SKM-1 (cell line): ENCODE results near the gene KCP.
A peak's percentile ranks its signal among the peaks of the same experiment; 100 is the strongest.

ENCODE experiments used
- DNase-seq: peaks from one replicate; lab custom pipeline; 2025; ENCODE audit not compliant: unreplicated experiment; lab: John Stamatoyannopoulos, UW

Gene KCP

GRCh38 chr7:128842674-128843641, 67.6 kb downstream of the KCP start:
- DNase-seq = no peak

GRCh38 chr7:128841921-128842673, 68.4 kb downstream of the KCP start:
- peak; percentile 22 for DNase-seq

- DNase-seq = no peak
These were observed 69.3 kb downstream of the KCP start for GRCh38 chr7:128841171-128841690.

GRCh38 chr7:128840326-128841170, 70.0 kb downstream of the KCP start:
- DNase-seq = no peak

DNA sequence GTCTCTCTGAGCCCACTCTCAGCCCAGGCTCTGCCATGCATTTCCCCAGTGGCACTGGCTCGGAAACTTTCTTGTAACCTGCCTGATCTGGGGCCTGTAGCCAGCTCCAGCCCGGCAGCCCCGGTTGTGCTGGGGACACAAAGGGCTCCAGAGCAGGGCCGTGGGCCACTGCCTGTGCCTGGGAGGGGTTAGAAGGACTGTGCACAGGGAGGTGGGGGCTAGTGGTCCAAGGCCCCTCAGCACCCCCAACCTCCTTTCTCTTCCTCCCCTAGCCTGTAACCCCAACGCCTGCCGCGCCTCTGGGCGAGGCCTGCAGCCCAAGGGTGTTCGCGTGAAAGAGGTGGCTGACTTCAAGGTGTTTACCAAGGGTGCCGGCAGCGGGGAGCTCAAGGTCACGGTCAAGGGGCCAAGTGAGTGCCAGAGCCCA, 70.7 kb downstream of the KCP start:
- DNase-seq = no peak

DNA sequence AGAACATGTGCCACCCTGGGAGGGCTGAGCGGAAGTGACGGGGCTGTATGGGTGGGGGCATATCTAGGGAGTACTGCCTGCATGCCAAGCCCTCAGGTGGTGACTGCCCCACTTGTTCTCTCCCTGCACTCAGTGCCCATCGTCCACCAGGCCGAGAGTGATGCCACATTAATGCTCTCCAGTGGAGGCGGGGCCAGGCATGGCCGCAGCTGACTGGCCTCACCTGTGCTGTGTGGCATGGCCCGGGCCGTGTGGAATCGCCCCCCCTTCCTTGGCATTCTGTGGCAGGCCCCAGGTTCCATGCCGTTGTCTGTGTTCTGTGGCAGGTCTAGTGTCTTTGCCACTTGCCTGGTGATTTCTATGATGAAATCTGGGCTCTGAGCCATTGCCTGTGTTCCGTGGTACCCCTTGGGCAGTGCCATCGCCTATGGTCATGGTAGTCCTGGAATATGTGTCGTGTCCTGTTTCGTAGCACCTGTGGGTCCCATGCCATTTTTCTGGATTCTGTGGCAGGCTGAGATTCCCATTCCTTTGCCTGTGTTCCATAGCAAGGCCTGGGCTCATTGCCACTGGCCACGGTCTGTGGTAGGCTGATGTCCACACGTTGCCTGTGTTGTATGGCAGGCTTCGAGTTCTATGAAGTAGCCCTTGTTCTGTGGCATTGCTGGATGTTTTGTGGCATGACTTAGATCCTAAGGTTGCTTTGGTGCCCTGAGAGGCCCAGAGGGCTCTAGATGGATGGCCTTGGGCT, 71.4 kb downstream of the KCP start:
- no peak for DNase-seq

GRCh38 chr7:128838109-128838779, 72.3 kb downstream of the KCP start:
- DNase-seq = no peak

DNA sequence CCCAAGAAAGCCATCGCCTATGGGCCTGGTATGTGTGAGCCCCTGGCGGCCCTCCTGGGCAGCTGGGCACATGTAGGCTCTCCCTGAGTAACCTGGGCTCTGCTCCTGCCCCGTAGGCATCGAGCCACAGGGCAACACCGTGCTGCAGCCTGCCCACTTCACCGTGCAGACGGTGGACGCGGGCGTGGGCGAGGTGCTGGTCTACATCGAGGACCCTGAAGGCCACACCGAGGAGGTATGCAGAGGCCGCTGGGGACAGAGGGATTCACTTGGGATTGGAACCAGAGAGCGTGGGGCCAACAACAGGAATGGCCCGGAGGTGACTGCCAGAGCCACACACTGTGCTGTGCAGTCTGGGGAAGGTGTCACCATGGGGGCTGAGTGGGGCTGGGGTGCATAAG, 73.0 kb downstream of the KCP start:
- no peak for DNase-seq

DNA sequence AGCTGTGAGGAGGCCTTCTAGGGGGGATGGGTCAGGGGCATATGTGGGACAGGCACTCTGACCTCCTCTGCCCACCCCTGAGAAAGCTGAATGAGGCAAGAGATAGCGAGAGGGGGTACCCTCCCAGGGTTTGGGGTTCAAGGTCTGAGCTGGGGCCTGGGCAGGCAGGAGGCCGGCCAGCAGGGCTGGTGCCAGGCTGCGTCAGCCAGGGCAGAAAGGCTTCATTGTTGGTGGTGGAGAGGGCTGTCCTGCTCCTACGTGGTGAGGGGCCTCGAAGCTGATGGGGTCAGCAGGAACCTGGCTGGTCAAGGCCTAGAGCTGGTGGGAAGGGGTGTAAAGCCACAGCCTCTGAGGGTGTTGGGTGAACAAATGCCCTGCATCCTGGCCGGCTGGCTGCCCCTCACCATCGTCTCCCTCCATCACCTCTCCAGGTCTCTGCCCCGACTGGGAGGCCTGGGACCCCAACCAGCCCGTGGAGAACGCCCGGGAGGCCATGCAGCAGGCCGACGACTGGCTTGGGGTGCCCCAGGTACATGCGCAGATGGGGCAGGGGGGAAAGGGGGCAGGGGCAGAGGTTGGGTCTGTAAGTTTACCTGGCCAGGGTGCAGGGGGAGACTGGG, 73.7 kb downstream of the KCP start:
- DNase-seq = no peak

- DNase-seq = no peak
These were observed 74.5 kb downstream of the KCP start for GRCh38 chr7:128835790-128836641.

DNA sequence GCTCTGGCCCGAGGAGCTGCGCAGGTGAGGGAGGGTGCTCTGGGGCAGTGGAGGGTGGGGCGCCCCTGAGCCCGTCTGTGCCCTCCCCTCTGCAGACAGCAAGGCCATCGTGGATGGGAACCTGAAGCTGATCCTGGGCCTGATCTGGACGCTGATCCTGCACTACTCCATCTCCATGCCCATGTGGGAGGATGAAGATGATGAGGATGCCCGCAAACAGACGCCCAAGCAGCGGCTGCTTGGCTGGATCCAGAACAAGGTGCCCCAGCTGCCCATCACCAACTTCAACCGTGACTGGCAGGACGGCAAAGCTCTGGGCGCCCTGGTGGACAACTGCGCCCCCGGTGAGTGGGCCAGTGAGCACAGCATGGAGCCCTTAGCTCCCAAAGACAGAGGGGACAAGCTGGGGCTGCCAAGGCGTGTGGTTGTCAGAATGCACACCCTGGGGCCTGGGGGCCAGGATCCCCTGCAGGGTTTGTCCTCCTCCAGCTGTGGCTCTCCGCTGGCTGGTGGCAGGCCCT, 75.2 kb downstream of the KCP start:
- DNase-seq = no peak

GRCh38 chr7:128833946-128834325, 76.6 kb downstream of the KCP start:
- DNase-seq = no peak

DNA sequence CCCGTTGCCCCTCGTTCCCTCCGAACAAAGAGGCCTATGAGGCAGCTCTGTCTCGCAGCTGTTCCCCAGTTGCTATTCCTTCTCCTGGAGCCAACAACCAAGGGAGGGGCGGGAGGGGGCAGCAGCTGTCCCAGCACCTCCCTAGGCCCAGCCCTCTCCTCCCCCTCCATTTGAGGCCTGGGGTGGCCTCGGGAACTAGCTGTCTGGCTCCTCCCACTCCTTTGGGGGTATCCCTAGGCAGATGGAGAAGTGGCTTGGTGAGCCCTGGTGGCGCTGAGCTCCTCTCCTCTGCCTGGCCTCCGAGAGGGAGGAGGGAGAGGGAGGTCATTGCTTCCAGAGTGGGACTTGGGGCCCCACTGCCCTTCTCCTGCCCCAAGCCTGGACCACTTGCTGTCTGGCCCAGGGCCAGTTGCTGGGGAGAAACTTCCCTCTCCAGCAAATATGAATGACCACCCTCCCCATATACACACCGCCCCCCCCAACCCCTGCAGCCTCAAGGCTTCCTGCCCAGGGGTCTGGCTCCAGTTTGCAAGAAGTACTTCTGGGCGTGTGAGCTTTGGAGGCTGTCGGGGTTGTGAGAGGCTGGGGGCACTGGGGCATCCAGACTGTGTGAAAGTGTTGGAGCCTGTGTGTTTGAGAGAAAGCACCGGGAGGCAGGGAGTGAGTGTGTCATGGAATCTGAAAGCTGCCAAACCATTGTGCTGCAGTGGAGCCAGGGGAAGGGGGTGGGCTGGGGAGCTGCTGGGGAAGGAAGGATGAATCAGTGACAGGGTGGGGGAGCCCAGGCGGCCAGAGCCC, 77.2 kb downstream of the KCP start:
- no peak for DNase-seq

DNA sequence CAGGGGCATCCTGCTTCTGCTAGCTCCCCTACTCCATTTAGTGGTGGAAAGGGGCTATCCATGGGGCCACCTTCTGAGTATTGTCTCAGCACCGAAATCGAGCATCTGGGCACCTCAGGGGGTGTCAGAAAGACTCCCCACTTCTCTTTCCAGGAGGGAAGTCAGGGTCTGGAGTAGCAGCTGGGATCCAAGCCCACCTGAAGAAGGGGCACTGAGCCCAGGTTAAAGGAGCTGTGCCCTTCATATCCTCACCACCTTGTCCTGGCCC, 77.7 kb downstream of the KCP start:
- no peak for DNase-seq

- DNase-seq = no peak
These were observed 78.3 kb downstream of the KCP start for GRCh38 chr7:128831994-128832879.

DNA sequence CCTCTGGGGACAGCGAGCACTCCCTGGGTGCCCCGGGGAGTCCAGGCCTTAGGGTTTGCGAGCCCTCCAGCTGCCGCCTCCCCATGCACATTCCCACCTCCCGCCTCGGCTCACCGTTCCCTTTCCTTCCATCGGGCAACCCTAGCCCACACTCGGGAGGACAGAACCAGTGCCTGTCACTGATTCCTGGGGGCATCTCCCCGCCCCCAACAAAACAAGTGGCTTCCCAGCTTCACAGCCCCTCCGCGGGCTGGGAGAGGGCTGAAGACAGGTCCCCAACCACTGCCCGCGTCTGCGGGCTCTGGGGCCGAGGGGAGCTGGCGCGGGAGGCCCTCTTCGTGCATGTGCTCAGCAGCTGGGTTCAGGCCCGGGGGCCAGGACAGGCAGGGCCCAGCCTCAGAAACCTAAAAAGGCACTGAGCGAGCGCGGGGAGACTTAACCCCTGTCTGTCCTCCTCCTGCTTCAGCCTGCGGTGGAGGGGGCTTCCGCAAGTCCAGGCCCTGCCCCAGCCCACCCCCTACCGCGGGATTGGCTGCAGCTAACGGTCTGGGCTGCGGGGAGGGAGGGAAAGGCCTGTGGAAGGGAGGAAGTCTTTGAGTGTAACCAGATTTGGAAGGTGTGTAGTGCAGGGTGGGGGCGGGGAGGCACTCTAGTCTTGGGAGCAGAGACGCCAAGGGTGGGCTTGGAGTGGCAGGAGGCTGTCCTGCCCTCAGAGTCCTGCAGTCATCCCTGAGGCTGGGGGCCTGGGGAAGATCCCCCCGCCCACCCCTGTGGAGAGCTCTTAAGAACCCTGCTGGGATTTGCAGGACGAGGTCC, 79.1 kb downstream of the KCP start:
- no peak for DNase-seq
